Mucosa of descending colon (tissue), 3 donors: ENCODE results near the gene MIA2. TPM values are rescaled to one million over a fixed set of nuclear protein-coding genes. Genes with fewer than 3 reads are reported as not detected.
"Not testable (repeated sequence)": the region's sequence is repeated elsewhere in the genome, so short reads cannot be mapped to it uniquely, and the experiment has no call there.

ENCODE experiments used
- ATAC-seq: fragments of 200-7000 bp; cut with Tn5 transposase; one replicate; pipeline ENCODE4 v1.9.1; 2020; ENCODE audit warnings: mild to moderate bottlenecking, moderate library complexity
- DNase-seq, 3 donors: peaks; one replicate each; pipeline ENCODE4 v3.0.0-alpha.2; 2020
- H3K36me3 ChIP-seq: fragments of 200-600 bp; one replicate; pipeline ENCODE4 v1.8.0; 2021; ENCODE audit warnings: low read depth, mild to moderate bottlenecking
- H3K4me1 ChIP-seq: fragments of 200-600 bp; one replicate; pipeline ENCODE4 v1.8.0; 2021; ENCODE audit warnings: low read depth, mild to moderate bottlenecking
- H3K4me3 ChIP-seq: fragments of 200-600 bp; one replicate; pipeline ENCODE4 v1.8.0; 2021; ENCODE audit warnings: mild to moderate bottlenecking
- H3K9me3 ChIP-seq: fragments of 200-600 bp; one replicate; pipeline ENCODE4 v1.8.0; 2021; ENCODE audit warnings: mild to moderate bottlenecking
- intact Hi-C, 2 donors: fragments of 100-400 bp; cut with DNase I in 1 of 2; cut with micrococcal nuclease in 1 of 2; formaldehyde crosslinking; loops; one replicate each; pipeline versions ENCODE4 v1.11.0 to v1.11.1; 2022; cut with DNase I, micrococcal nuclease
- total RNA-seq, 3 donors: library from RNA; stranded (reverse); fragmentation: NEBNext Ultra II Directional in 2 of 3; extraction: Animal tissue kit (Norgen Biotek cat#: 25700) in 2 of 3; gene quantifications; one replicate each; pipeline versions ENCODE4 v1.2.1 to v1.2.4, GENCODE V29; 2021 to 2023
- TF ChIP-seq, protein P1 (sequence below): fragments of 200-600 bp; IDR thresholded peaks from one replicate; pipeline ENCODE4 v1.8.0; 2022; ENCODE audit warnings: antibody characterized with exemption, mild to moderate bottlenecking
- donor health status: DM: no; HTN: no; CAD: no; lungs with moderate emphysema.
- donor health status: DM: no; HTN: no; CAD: no.
- donor health status: DM: no; HTN: yes; CAD: no.

Gene MIA2
- total RNA-seq, 3 donors from 2014 or later: 46.1 to 81.9 (median 51.7) TPM

DNA sequence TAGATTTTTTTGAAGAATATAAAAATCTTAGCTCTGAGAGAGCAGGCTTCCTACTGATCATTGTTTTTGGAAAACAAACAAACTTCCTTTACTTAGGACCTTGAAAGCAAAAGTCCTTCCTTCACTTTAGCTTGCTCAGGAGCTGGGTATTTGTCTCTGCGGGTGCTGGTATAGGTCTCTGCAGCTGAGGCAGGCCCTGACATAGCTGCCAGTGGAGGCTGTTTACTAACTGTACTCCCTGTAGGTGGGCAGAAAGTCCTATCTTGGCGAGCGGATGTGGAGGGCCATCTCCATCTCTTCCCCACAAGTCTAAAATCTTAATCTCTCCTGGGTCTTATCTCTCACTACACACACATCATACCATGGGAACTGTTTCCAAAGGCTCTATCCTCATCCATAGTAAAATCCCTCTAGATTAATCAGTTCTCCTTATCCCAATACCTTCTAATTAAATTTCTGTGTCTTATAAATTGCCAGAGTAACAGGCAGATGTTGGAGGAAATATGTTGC is 4.1 kb upstream of the MIA2 start:
- TF ChIP-seq, protein P1, sequence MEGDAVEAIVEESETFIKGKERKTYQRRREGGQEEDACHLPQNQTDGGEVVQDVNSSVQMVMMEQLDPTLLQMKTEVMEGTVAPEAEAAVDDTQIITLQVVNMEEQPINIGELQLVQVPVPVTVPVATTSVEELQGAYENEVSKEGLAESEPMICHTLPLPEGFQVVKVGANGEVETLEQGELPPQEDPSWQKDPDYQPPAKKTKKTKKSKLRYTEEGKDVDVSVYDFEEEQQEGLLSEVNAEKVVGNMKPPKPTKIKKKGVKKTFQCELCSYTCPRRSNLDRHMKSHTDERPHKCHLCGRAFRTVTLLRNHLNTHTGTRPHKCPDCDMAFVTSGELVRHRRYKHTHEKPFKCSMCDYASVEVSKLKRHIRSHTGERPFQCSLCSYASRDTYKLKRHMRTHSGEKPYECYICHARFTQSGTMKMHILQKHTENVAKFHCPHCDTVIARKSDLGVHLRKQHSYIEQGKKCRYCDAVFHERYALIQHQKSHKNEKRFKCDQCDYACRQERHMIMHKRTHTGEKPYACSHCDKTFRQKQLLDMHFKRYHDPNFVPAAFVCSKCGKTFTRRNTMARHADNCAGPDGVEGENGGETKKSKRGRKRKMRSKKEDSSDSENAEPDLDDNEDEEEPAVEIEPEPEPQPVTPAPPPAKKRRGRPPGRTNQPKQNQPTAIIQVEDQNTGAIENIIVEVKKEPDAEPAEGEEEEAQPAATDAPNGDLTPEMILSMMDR: no peak
- H3K9me3 ChIP-seq: no peaks in the 10 kb centered on the region
- no peaks in the 10 kb centered on the region for H3K36me3 ChIP-seq
- no peak overlapping the region for H3K4me3 ChIP-seq
- intact Hi-C loops: no loop called here
- ATAC-seq: no peak
- H3K4me1 ChIP-seq: no peaks in the 10 kb centered on the region
- DNase-seq: no peak

DNA sequence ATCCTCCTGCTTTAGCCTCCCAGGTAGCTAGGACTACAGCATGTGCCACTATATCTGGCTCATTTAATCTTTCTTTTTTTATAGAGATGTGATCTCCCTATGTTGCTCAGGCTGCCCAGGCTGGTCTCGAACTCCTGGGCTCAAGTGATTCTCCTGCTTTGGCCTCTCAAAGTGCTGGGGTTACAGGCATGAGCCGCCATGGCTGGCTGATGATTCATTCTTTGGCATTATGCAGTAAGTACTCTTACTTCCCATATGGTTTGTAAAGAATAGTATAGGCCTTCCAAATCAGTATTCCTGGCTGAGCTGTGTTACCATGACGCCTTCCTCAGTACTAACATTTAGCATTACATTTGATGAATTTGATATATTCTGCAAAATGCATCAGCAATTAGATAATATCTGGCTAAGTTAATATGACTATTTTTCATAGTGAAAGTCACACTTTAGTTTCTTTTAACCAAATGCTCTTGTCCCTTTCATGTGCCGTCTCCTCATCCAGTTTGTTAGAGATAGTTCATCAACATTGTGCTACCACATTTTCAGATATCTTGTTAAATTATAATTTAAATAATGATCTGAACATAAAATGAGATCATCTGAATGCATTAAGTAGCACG is 3.2 kb upstream of the MIA2 start:
- no peaks in the 10 kb centered on the region for H3K36me3 ChIP-seq
- TF ChIP-seq, protein P1: no peak
- DNase-seq (no peak), ATAC-seq (no peak)
- no peaks in the 10 kb centered on the region for H3K9me3 ChIP-seq
- H3K4me1 ChIP-seq: no peaks in the 10 kb centered on the region
- H3K4me3 ChIP-seq: no peak overlapping the region
- intact Hi-C loops: no loop called here

DNA sequence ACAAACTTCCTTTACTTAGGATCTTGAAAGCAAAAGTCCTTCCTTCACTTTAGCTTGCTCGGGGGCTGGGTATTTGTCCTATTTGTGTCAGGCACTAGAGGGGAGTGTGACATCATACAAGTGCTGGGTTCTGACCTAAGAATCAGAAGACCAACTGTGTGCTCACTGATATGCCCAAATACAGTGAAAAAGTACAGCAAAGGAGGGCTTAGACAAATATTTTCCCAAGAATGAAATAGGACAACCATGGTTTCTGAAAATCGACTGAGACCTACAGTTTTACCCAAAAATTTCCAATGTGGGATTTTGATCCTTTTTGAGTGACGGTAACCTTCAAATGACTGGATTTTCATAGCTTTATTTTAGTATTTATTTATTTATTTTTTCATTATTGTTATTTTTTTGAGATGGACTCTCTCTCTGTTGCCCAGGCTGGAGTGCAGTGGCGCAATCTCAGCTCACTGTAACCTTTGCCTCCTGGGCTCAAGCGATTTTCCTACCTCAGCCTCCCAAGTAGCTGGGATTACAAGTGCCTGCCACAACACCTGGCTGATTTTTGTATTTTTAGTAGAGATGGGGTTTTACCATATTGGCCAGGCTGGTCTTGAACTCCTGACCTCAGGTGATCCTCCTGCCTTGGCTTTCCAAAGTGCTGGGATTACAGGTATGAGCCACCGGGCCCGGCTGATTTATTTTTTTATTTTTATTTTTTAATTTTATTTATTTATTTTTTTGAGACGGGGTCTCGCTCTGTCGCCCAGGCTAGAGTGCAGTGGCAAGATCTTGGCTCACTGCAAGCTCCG is 1.8 kb upstream of the MIA2 start:
- H3K4me3 ChIP-seq, intact Hi-C loops, H3K9me3 ChIP-seq, H3K4me1 ChIP-seq, H3K36me3 ChIP-seq: not testable (repeated sequence)
- DNase-seq: peak in 1 of 3 donors; percentile 30
- peak; percentile 68 for ATAC-seq

DNA sequence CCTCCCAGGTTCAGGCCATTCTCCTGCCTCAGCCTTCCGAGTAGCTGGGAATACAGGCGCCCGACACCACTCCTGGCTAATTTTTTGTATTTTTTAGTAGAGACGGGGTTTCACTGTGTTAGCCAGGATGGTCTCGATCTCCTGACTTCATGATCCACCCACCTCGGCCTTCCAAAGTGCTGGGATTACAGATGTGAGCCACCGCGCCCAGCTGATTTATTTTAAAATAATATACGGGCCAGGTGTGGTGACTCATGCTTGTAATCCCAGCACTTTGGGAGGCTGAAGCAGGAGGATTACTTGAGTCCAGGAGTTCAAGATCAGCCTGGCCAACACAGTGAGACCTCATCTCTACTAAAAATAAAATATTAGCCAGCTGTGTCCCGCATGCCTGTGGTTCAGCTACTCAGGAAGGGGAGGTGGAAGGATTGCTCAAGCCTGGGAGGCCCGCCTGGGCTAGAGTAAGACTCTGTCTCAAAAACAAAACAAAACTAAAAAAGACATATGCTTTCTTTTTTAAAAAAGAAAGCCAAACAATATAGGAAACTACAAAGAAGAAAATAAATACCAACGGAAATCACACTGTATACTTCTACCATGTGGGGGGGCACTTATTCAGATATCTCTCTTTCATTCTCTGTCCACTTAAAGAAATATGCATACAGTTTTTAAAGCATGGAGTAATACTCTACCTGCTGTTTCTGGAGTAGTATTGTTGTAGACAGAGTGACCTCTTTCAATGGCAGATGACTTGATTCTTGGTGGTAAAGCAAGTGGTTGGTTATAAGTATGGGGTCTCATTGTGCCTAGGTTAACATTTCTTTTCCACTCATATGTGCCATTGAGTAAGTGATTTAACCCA is 930 bp upstream of the MIA2 start:
- Histone ChIP-seq H3K36me3 (no peaks in the 10 kb centered on the region), H3K4me1 (no peaks in the 10 kb centered on the region), H3K4me3 (no peak overlapping the region), H3K9me3 (no peaks in the 10 kb centered on the region)
- TF ChIP-seq, protein P1: no peak
- intact Hi-C loops: no loop called here
- ATAC-seq (peak; percentile 40), DNase-seq (no peak)

DNA sequence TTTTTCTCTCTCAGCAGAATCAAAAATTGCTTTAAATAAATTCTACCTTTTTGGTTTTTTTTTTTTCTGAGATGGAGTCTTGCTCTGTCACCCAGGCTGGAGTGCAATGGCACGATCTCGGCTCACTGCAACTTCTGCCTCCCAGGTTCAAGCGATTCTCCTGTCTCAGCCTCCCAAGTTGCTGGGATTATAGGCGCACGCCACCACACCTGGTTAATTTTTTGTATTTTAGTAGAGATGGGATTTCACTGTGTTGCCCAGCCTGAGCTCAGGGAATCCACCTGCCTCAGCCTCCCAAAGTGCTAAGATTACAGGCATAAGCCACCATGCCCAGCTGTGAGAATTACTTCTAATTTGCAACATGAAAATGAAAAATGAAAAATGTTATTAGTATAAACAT is 1.3 kb downstream of the MIA2 start:
- H3K9me3 ChIP-seq, DNase-seq, H3K4me1 ChIP-seq, ATAC-seq, H3K36me3 ChIP-seq, H3K4me3 ChIP-seq, intact Hi-C loops: not testable (repeated sequence)

DNA sequence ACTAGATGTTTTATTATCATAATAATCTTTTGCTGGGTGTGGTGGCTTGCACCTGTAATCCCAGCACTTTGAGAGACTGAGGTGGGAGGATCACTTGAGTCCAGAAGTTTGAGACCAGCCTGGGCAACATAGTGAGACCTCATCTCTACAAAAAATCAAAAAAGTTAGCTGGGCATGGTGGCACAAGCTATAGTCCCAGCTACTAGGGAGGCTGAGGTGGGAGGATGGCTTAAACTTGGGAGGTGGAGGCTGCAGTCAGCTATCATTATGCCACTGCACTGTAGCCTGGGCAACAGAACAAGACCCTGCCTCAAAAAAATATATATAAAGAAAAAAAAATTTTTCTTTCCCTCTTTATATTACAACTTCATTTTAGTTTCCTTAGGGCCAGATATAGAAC is 1.8 kb downstream of the MIA2 start:
- DNase-seq, H3K4me1 ChIP-seq, intact Hi-C loops, ATAC-seq, H3K36me3 ChIP-seq, H3K9me3 ChIP-seq, H3K4me3 ChIP-seq: not testable (repeated sequence)
